Measurements from ENCODE around the gene AMFR. TPM values are rescaled to one million over a fixed set of nuclear protein-coding genes. Genes with fewer than 3 reads are reported as not detected.

The AMFR gene
- total RNA-seq, 1 experiment from 2014 or later = 31.7 TPM

DNA sequence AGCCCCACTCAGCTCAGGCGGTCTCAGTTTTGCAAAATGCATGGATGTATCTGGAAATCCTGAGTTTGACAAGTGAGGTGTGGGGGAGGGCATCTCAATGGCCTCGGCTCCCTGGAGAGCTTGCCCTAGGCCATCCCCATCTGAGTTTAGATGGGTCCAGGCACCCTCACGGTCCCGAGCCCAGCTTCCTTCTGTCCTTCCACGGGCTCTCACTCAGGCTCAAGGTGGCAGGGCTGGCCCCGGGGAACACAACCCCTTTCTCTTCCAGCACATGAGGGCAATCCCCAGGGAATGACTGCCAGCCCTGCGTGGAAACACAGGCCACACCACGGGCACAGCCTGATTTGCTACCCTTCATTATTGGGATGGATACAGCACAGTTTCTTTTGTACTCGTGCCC is 58.4 kb downstream of the AMFR start:
- TF ChIP-seq MLX (CRISPR knock-in tag; IDR thresholded peaks at IDR 0.05) (no peak), EMX1 (CRISPR knock-in tag; IDR thresholded peaks at IDR 0.05) (no peak), ARID4B (CRISPR knock-in tag; IDR thresholded peaks at IDR 0.05; ENCODE audit: borderline replicate concordance) (no peak), ELF4 (CRISPR knock-in tag; IDR thresholded peaks at IDR 0.05; ENCODE audit: low read depth) (no peak), FOXJ3 (CRISPR knock-in tag; IDR thresholded peaks at IDR 0.05; ENCODE audit: borderline replicate concordance) (no peak), NFYB (CRISPR knock-in tag; conservative IDR thresholded peaks at IDR 0.05; ENCODE audit: low read depth) (no peak), ZNF423 (CRISPR knock-in tag; IDR thresholded peaks at IDR 0.05) (no peak), ZNF671 (CRISPR knock-in tag; IDR thresholded peaks at IDR 0.05) (no peak), TEAD4 (CRISPR knock-in tag; IDR thresholded peaks at IDR 0.05) (no peak), GRHL2 (CRISPR knock-in tag; IDR thresholded peaks at IDR 0.05; ENCODE audit: insufficient replicate concordance, severe bottlenecking) (no peak)
- TF ChIP-seq, protein P1, sequence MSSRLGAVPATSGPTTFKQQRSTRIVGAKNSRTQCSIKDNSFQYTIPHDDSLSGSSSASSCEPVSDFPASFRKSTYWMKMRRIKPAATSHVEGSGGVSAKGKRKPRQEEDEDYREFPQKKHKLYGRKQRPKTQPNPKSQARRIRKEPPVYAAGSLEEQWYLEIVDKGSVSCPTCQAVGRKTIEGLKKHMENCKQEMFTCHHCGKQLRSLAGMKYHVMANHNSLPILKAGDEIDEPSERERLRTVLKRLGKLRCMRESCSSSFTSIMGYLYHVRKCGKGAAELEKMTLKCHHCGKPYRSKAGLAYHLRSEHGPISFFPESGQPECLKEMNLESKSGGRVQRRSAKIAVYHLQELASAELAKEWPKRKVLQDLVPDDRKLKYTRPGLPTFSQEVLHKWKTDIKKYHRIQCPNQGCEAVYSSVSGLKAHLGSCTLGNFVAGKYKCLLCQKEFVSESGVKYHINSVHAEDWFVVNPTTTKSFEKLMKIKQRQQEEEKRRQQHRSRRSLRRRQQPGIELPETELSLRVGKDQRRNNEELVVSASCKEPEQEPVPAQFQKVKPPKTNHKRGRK (CRISPR knock-in tag; IDR thresholded peaks at IDR 0.05; ENCODE audit: borderline replicate concordance) = no peak
- TF ChIP-seq, protein P2, sequence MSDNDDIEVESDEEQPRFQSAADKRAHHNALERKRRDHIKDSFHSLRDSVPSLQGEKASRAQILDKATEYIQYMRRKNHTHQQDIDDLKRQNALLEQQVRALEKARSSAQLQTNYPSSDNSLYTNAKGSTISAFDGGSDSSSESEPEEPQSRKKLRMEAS (CRISPR knock-in tag; IDR thresholded peaks at IDR 0.05) = no peak
- Mint-ChIP-seq H3K27me3 (ENCODE audit: low read depth) (no peaks in the 10 kb centered on the region), H3K9me3 (no peaks in the 10 kb centered on the region), H3K4me1 (no peaks in the 10 kb centered on the region), H3K4me3 (no peak overlapping the region), H3K27ac (no peak overlapping the region), H3K36me3 (peaks cover 16% of the 10 kb centered on the region; the same call in 1 of the 2 replicates)
- no peak for ATAC-seq
- ChIA-PET POLR2A (no interaction called here), CTCF (no interaction called here)
- DNase-seq (ENCODE audit: low spot score) = no peak

- ChIA-PET CTCF (interaction anchor here (0.7 kb wide), 1 partner anchor 322 kb away, joined by 4 read pairs; no protein-coding TSS in a partner anchor), POLR2A (no interaction called here)
- peaks cover 16% of the 10 kb centered on the region; the same call in 1 of the 2 replicates for H3K36me3 Mint-ChIP-seq
- no peak overlapping the region for H3K27ac Mint-ChIP-seq
- TF ChIP-seq TCF7 (CRISPR knock-in tag; IDR thresholded peaks at IDR 0.05; ENCODE audit: low read depth) (no peak), NFE2L1 (CRISPR knock-in tag; IDR thresholded peaks at IDR 0.05) (no peak)
- no peak for DNase-seq (ENCODE audit: low spot score)
- H3K4me3 Mint-ChIP-seq = no peak overlapping the region
- no peaks in the 10 kb centered on the region for H3K4me1 Mint-ChIP-seq
- no peak for ATAC-seq
- no peaks in the 10 kb centered on the region for H3K9me3 Mint-ChIP-seq
- no peaks in the 10 kb centered on the region for H3K27me3 Mint-ChIP-seq (ENCODE audit: low read depth)
These were observed 59.8 kb downstream of the AMFR start for GRCh38 chr16:56365552-56365951.

DNA sequence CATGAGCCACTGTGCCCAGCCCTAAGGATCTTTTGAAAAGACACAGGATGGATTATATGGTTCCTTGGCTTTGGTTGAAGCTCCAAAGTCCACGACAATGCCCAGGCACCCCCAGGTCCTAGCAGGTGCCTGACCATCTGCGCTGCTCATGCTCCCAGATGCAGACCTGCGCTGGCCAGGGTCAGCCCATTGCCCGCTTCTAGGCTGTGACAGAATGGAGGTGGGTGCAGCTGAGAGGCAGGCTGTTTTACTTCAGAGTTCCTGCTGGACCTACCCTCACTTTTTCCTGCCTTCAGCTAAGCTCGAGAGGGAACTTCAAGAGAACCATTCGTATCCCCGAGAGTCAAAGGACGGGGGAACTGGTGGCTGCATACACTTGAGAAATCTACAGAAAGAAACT is 60.5 kb downstream of the AMFR start:
- DNase-seq (ENCODE audit: low spot score) (no peak), ATAC-seq (no peak)
- TF ChIP-seq EMX1 (CRISPR knock-in tag; IDR thresholded peaks at IDR 0.05) (no peak), NR2C2 (CRISPR knock-in tag; IDR thresholded peaks at IDR 0.05) (no peak)
- Mint-ChIP-seq H3K4me3 (no peak overlapping the region), H3K27me3 (ENCODE audit: low read depth) (no peaks in the 10 kb centered on the region), H3K9me3 (no peaks in the 10 kb centered on the region), H3K36me3 (peaks cover 16% of the 10 kb centered on the region; the same call in 1 of the 2 replicates), H3K27ac (no peak overlapping the region), H3K4me1 (no peaks in the 10 kb centered on the region)
- ChIA-PET POLR2A (no interaction called here), CTCF (no interaction called here)

Measured in WTC11 (cell line).